HFFc6 (cell line): ENCODE data around the gene FAP. TPM values are rescaled to one million over a fixed set of nuclear protein-coding genes. Genes with fewer than 3 reads are reported as not detected.

Source experiments
- DNase-seq: peaks from one replicate; pipeline ENCODE4 v3.0.0-alpha.2; 2018
- H3K27ac Mint-ChIP-seq: 2 replicates; pipeline ENCODE4 v1.8.0; 2020; ENCODE audit warnings: mild to moderate bottlenecking, mixed read lengths
- H3K27me3 Mint-ChIP-seq: 2 replicates; pipeline ENCODE4 v1.8.0; 2021; ENCODE audit warnings: mild to moderate bottlenecking, moderate library complexity, mixed read lengths; ENCODE audit not compliant: insufficient read depth
- H3K36me3 Mint-ChIP-seq: 2 replicates; pipeline ENCODE4 v1.8.0; 2021; ENCODE audit warnings: low read depth, mixed read lengths
- H3K4me1 Mint-ChIP-seq: 2 replicates; pipeline ENCODE4 v1.8.0; 2020; ENCODE audit warnings: low read depth, mixed read lengths
- H3K4me3 Mint-ChIP-seq: 2 replicates; pipeline ENCODE4 v1.8.0; 2020; ENCODE audit warnings: mild to moderate bottlenecking, moderate library complexity, mixed read lengths
- H3K9me3 Mint-ChIP-seq: 2 replicates; pipeline ENCODE4 v1.8.0; 2020; ENCODE audit warnings: mild to moderate bottlenecking, mixed read lengths
- total RNA-seq, 6 experiments: library from RNA; stranded (reverse); fragmentation: NEBNext Ultra II Directional; extraction: Animal tissue kit (Norgen Biotek cat#: 25700); gene quantifications; 2 replicates in 1 of 6; 3 replicates in 5 of 6; pipeline ENCODE4 v1.2.3, GENCODE V29; 2021
- TF ChIP-seq, protein P1 (sequence below): fragments of 200-600 bp; sonication (generic); IDR thresholded peaks from 2 replicates; pipeline ENCODE4 v1.5.0; 2021; ENCODE audit warnings: antibody characterized with exemption, mild to moderate bottlenecking

The FAP gene
- total RNA-seq, 6 experiments from 2014 or later, result 62.6 to 101 (median 67.0) TPM

DNA sequence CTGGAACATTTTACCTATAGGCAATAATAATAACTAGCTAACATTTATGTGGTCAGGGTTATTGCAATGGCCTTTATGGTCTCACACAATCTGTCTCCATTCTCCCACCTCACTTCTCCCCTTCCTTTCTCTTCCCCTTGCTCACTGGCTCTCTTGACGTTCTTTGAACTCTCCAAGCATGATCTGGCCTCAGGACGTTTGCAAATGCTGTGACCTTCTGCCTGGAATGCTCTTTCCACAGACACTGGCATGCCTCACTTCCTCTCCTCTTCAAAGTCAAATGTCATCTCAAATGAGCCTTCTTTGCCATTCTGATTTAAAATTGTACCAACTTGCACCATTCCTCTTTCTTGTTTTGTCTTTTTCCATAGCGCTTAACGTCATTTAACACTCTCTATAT, 65.9 kb downstream of the FAP start:
- no peak overlapping the region for H3K27ac Mint-ChIP-seq
- no peak overlapping the region for H3K4me3 Mint-ChIP-seq
- peaks cover 39% of the 10 kb centered on the region for H3K36me3 Mint-ChIP-seq
- H3K9me3 Mint-ChIP-seq, result no peaks in the 10 kb centered on the region
- peaks cover 18% of the 10 kb centered on the region for H3K4me1 Mint-ChIP-seq
- no peaks in the 10 kb centered on the region for H3K27me3 Mint-ChIP-seq
- no peak for DNase-seq
- TF ChIP-seq, protein P1, sequence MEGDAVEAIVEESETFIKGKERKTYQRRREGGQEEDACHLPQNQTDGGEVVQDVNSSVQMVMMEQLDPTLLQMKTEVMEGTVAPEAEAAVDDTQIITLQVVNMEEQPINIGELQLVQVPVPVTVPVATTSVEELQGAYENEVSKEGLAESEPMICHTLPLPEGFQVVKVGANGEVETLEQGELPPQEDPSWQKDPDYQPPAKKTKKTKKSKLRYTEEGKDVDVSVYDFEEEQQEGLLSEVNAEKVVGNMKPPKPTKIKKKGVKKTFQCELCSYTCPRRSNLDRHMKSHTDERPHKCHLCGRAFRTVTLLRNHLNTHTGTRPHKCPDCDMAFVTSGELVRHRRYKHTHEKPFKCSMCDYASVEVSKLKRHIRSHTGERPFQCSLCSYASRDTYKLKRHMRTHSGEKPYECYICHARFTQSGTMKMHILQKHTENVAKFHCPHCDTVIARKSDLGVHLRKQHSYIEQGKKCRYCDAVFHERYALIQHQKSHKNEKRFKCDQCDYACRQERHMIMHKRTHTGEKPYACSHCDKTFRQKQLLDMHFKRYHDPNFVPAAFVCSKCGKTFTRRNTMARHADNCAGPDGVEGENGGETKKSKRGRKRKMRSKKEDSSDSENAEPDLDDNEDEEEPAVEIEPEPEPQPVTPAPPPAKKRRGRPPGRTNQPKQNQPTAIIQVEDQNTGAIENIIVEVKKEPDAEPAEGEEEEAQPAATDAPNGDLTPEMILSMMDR, result no peak

DNA sequence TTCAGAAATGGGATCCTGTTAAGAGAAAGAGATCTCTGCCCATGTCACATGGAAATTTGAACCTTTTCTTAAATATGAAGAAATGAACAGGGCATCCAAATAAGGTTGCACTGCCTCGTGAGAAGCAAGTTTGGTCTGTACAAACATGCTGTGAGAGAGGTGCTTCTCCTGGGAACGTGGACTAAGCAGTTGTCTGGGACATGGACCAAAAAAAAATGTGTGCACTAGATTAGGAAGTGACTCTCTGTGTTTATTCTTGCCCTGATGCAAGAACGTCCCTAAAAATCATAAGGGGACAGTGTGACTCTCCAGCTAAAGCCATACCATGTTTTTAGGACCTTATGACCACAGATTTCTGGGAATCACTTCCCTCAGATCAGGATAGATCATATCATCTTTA, 67.5 kb downstream of the FAP start:
- Mint-ChIP-seq H3K4me3 (no peak overlapping the region), H3K9me3 (no peaks in the 10 kb centered on the region), H3K27ac (peak overlapping the region; percentile 39), H3K27me3 (no peaks in the 10 kb centered on the region), H3K36me3 (peaks cover 37% of the 10 kb centered on the region), H3K4me1 (peaks cover 18% of the 10 kb centered on the region)
- TF ChIP-seq, protein P1, result no peak
- no peak for DNase-seq

DNA sequence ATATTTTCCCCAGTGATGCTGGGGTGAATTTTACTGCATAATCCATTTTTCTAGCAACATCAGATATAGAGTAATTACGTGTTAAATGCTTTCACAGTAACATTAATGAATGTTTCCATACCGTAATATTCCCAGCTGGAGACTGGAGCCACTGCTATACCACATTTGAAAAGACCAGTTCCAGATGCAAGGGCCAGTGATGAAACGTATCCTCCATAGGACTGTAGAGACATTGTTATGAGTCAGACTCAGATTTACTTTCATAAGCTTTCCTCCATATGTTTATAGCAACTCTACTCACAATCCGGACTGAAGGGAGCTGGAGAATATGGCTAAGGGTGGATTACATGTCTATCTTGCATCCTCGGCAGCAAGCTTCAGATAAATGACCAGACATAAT, 68.5 kb downstream of the FAP start:
- Mint-ChIP-seq H3K9me3 (no peaks in the 10 kb centered on the region), H3K27me3 (no peaks in the 10 kb centered on the region), H3K4me1 (peaks cover 18% of the 10 kb centered on the region)

DNA sequence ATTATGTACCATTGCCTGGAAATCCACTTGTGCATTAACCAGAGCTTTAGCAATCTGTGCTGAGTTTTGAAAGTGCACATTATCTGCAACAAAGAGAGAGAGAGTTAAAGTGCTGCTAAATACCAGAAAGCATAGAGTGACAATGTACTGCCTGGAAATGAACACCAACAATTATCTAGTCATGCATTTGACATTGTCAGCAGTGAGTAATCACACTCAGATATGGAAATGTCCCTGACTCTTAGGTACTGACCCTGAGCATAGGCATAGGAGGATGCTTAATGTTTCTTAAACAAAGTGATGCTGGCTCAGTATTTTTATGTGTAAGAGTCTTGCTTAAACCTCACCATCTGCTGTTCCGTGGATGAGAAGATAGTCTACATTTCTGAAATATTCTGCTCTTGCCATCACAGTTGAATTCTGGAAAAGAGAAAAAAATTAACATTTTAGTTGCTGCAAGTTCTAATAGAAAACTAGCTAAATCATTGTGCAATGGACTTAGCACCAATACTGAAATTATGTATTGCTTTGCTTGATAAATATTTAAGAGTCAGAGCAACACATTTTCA, 70.4 kb downstream of the FAP start:
- Mint-ChIP-seq H3K4me1 (peaks cover 17% of the 10 kb centered on the region), H3K36me3 (peaks cover 39% of the 10 kb centered on the region), H3K9me3 (no peaks in the 10 kb centered on the region), H3K4me3 (no peak overlapping the region), H3K27ac (no peak overlapping the region), H3K27me3 (no peaks in the 10 kb centered on the region)
- TF ChIP-seq, protein P1, result no peak
- no peak for DNase-seq

More for the DNA sequence above, 68.5 kb downstream of the FAP start:
- no peak for DNase-seq
- TF ChIP-seq, protein P1, result no peak
- Mint-ChIP-seq H3K27ac (no peak overlapping the region), H3K4me3 (no peak overlapping the region), H3K36me3 (peaks cover 31% of the 10 kb centered on the region)

DNA sequence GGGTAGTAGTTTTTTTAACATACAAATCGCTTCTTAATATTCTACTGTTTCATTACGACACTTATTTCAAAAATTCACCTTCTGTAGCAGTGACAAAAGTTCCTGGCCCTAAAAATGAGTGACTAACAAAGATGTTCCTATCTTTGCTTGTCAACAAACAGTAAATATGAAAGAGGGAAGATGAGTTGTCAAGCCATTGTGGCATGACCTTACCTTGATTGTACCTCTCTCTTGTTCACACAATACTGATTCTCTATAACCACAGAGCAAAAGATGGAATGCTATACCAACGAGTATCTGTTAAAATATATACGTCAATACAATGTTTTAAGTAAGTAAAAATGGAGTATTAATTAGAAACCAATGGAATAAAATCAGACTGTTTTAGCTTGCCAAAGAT, 76.5 kb downstream of the FAP start:
- Mint-ChIP-seq H3K4me1 (peaks cover 25% of the 10 kb centered on the region), H3K27ac (no peak overlapping the region), H3K4me3 (no peak overlapping the region), H3K9me3 (no peaks in the 10 kb centered on the region), H3K36me3 (peaks cover 15% of the 10 kb centered on the region), H3K27me3 (no peaks in the 10 kb centered on the region)
- no peak for DNase-seq
- TF ChIP-seq, protein P1, result no peak

DNA sequence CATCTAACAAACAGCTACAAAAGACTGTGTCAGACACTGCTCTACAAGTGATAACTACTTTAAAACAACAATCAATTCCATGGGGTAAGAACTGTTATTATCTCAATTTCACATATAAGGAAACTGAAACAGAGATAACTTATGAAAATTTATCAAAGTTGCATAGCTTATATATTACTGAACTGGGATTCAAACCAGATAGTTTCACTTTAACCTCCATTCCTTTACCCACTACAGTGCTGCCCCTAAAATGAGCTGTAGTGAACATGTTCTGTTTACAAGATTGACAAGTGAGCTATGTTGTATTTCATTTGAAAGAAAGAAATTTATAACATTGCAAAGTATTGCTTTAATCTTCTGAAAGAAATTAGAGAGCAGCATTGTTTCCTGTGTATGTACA, 77.1 kb downstream of the FAP start:
- Mint-ChIP-seq H3K27ac (no peak overlapping the region), H3K36me3 (peaks cover 15% of the 10 kb centered on the region), H3K27me3 (no peaks in the 10 kb centered on the region), H3K4me3 (no peak overlapping the region), H3K4me1 (peaks cover 25% of the 10 kb centered on the region), H3K9me3 (no peaks in the 10 kb centered on the region)
- TF ChIP-seq, protein P1, result no peak
- DNase-seq, result no peak
